ENCODE results near the gene SLF2. TPM values are rescaled to one million over a fixed set of nuclear protein-coding genes. Genes with fewer than 3 reads are reported as not detected.

SLF2 gene
- total RNA-seq, 1 donor from 2014 or later: 3.1 TPM

DNA sequence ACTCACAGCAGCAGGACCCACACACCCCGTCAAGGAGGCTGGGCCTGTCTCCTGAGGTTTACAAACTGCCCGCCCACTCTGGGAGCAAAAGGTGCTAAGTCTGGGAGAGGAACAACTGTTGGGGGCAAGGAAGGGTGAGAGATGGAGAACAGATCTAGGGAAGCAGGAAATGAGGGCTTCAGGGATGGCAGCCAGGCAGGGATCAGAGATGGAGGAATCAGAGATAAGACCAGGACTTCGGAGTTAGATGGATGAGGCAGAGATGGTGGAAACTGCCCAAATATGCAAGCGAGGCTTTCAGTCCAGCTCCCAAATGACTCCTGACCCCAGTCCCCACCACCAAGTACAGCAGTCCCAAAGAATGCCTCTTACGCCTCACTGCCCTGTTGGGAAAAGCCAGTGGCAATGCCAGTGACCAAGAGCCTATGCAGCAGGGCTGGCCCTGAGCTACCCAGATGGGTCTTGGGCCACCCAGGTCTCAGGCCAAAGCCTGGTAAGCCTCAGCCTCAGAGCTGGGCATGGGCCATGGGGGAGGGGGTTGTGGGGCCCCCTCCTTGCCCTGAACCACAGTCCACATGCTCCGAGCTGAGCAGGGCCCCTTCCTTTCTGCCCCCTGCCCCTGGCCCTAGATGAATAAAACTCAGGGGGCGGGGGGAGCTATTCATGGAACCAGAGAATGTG lies 39.5 kb upstream of the SLF2 start:
- intact Hi-C loops (cut with DNase I): no loop called here
- no peak for TF ChIP-seq CTCF (IDR thresholded peaks at IDR 0.05)
- Histone ChIP-seq H3K27me3 (no peaks in the 10 kb centered on the region), H3K36me3 (no peaks in the 10 kb centered on the region), H3K4me3 (no peak overlapping the region), H3K27ac (no peak overlapping the region), H3K9me3 (no peaks in the 10 kb centered on the region), H3K4me1 (no peaks in the 10 kb centered on the region)
- no peak for DNase-seq (ENCODE audit: low spot score in 2 of 2)

DNA sequence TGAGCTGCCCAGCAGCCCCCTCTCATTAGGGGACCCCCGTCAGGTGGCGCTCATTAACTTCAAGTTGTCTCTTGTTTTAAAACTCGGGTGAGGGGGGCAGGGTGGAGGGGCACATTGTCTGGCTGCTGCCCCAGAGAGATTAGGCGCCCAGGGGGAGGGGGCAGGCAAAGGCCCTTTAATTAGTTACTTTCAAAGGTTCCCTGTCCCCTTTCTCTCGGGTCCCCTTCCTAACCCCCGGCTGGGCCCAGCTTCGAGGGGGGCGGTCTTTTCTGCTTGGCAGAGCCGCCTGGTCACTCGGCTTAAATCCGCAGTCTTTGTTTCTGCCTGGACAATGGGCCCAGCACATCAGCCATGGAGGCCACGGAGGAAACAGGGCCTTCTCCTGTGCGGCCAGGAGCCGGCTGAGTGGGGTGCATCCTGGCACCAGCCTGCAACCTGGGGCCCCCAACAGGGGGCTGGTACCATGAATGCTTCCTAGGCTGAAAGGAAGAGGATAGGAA lies 38.9 kb upstream of the SLF2 start:
- intact Hi-C loops (cut with DNase I): no loop called here
- Histone ChIP-seq H3K36me3 (no peaks in the 10 kb centered on the region), H3K27me3 (no peaks in the 10 kb centered on the region), H3K4me3 (no peak overlapping the region), H3K27ac (no peak overlapping the region), H3K9me3 (no peaks in the 10 kb centered on the region), H3K4me1 (no peaks in the 10 kb centered on the region)
- DNase-seq (ENCODE audit: low spot score in 2 of 2): no peak
- no peak for TF ChIP-seq CTCF (IDR thresholded peaks at IDR 0.05)

- H3K27me3 ChIP-seq: no peaks in the 10 kb centered on the region
- H3K27ac ChIP-seq: no peak overlapping the region
- intact Hi-C loops (cut with DNase I): no loop called here
- no peaks in the 10 kb centered on the region for H3K4me1 ChIP-seq
- no peaks in the 10 kb centered on the region for H3K36me3 ChIP-seq
- TF ChIP-seq CTCF (IDR thresholded peaks at IDR 0.05): no peak
- no peaks in the 10 kb centered on the region for H3K9me3 ChIP-seq
- H3K4me3 ChIP-seq: no peak overlapping the region
- no peak for DNase-seq (ENCODE audit: low spot score in 2 of 2)
These were observed 37.9 kb upstream of the SLF2 start for GRCh38 chr10:100874702-100875483.

DNA sequence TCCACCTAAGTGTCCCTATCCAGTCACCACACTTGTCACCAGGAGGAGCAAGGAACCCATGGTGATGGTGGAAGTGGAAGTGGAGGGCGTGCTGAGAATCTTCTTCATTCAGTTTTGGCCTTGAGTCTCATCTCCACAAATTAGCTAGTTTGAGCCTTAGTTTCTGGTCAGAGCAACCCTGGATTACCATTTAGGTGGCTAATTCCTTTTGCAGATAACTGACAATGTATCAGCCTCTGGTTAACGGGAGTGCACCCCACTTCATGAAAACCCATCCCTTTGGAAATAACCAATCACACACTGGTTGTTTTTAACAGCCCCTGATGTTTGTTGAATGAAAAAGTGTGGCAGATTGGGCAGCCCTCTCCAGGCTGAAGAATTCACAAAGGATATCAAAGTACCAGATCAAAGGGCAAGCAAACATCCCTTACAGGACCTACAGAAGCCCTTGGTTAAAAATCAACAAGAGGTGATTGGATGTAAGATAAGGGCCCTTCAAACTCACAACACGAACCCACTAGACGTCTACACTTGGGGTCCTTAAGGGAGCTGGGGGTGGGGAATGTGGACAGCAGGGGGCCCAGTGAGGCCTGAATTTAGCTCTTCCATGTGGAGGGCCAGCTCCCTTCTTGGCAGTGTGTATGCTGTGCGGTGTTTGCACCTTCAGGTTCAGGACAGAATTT lies 37.1 kb upstream of the SLF2 start:
- H3K9me3 ChIP-seq: no peaks in the 10 kb centered on the region
- intact Hi-C loops (cut with DNase I): no loop called here
- no peaks in the 10 kb centered on the region for H3K36me3 ChIP-seq
- H3K27me3 ChIP-seq: no peaks in the 10 kb centered on the region
- DNase-seq (ENCODE audit: low spot score in 2 of 2): no peak
- no peak overlapping the region for H3K4me3 ChIP-seq
- H3K4me1 ChIP-seq: no peaks in the 10 kb centered on the region
- H3K27ac ChIP-seq: no peak overlapping the region
- TF ChIP-seq CTCF (IDR thresholded peaks at IDR 0.05): no peak

DNA sequence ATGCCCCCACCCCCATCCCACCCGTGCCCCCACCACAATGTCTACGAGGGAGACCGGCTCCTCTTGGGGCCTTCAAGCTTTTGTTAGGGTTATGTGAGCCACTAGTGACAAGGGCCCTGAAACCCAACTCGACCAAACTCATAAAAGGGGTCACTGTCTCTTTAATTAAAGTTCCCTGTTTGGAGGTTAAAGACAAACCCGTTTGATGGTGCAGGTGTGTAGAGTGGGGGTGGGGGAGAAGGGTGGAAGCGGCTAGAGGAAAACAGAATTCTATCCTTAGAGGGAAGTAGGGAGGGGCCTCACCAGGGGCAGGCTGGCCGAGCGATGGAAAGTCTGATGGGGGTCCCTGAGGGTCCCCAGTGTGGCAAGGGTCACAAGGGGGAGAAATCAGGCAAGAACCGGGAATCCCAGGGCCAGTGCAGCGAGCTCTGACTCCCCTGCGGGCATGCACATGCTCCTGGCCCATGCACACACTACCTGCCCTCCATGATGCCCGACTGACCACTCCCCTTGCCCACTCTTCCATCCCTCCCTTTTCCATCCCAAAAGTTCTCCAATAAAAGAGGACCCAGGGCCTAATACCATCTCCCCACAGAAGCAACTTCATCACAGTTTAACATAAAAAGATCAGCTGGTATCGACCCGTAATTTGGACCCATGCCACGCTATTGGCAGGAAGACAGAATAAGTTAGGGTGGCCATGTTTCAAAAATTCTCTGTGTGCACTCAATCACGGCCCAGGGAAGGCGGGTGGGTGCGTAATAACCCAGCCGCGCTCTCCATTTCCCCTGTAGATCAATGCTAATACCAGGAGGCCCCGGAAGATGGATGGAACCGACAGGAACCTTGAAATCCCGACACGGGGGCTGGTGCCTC lies 35.9 kb upstream of the SLF2 start:
- no peak overlapping the region for H3K4me3 ChIP-seq
- H3K4me1 ChIP-seq: no peaks in the 10 kb centered on the region
- H3K36me3 ChIP-seq: no peaks in the 10 kb centered on the region
- no peak for DNase-seq (ENCODE audit: low spot score in 2 of 2)
- intact Hi-C loops (cut with DNase I): no loop called here
- H3K27me3 ChIP-seq: no peaks in the 10 kb centered on the region
- TF ChIP-seq CTCF (IDR thresholded peaks at IDR 0.05): no peak
- no peaks in the 10 kb centered on the region for H3K9me3 ChIP-seq
- no peak overlapping the region for H3K27ac ChIP-seq
